Effector memory CD4-positive, alpha-beta T cell (primary cell): ENCODE data around the gene KIAA1586.
"Not testable (repeated sequence)": the region's sequence is repeated elsewhere in the genome, so short reads cannot be mapped to it uniquely, and the experiment has no call there.

Experiments used
- DNase-seq, 3 donors: peaks; one replicate each; pipeline ENCODE4 v3.0.0-alpha.2; 2020
- H3K27ac ChIP-seq: 2 replicates; pipeline ENCODE4 v1.7.0; 2013; ENCODE audit warnings: mild to moderate bottlenecking, low read length, moderate library complexity; ENCODE audit not compliant: insufficient read depth, poor library complexity, severe bottlenecking
- H3K27me3 ChIP-seq: replicated peaks from 2 replicates; pipeline ENCODE4 v1.7.0; 2013; ENCODE audit warnings: mild to moderate bottlenecking, low read length; ENCODE audit not compliant: insufficient read depth, control insufficient read depth, poor library complexity, severe bottlenecking
- H3K36me3 ChIP-seq: 2 replicates; pipeline ENCODE4 v1.7.0; 2013; ENCODE audit warnings: mild to moderate bottlenecking, low read length, moderate library complexity; ENCODE audit not compliant: control insufficient read depth, insufficient read depth
- H3K4me1 ChIP-seq: 2 replicates; pipeline ENCODE4 v1.7.0; 2013; ENCODE audit warnings: low read length, mild to moderate bottlenecking; ENCODE audit not compliant: control insufficient read depth, insufficient read depth, poor library complexity, severe bottlenecking
- H3K4me3 ChIP-seq: 2 replicates; pipeline ENCODE4 v1.7.0; 2013; ENCODE audit warnings: low read length, low read depth, mild to moderate bottlenecking; ENCODE audit not compliant: insufficient read depth, poor library complexity, severe bottlenecking
- H3K9me3 ChIP-seq: 2 replicates; pipeline ENCODE4 v1.7.0; 2013; ENCODE audit warnings: mild to moderate bottlenecking, low read length, moderate library complexity; ENCODE audit not compliant: control insufficient read depth
- total RNA-seq, 3 donors: gene quantifications; one replicate each; lab custom pipeline; 2026; lab: John Stamatoyannopoulos, UW

KIAA1586 gene
- total RNA-seq, result 10.8 to 17.6 (median 12.5) reads per million in 3 donors

GRCh38 chr6:57046332-57047256 is at the start of gene KIAA1586:
TSS of gene KIAA1586 (plus strand) at chr6:57046693. CDS start at chr6:57046756, 63 bp downstream.
- H3K4me3 ChIP-seq, result peak within 1 kb of the TSS; percentile 69
- H3K4me1 ChIP-seq, H3K27me3 ChIP-seq, H3K36me3 ChIP-seq, H3K27ac ChIP-seq, H3K9me3 ChIP-seq: not testable (repeated sequence)
- DNase-seq, result peak; percentile 69 to 72 (median 71)

GRCh38 chr6:56999049-56999448 is 47.4 kb upstream of the KIAA1586 start:
- no peaks in the 10 kb centered on the region for H3K27me3 ChIP-seq
- no peaks in the 10 kb centered on the region for H3K4me1 ChIP-seq
- H3K9me3 ChIP-seq, result no peaks in the 10 kb centered on the region
- no peak overlapping the region for H3K27ac ChIP-seq
- no peak for DNase-seq
- H3K36me3 ChIP-seq, result no peaks in the 10 kb centered on the region
- H3K4me3 ChIP-seq, result no peak overlapping the region

- not testable (repeated sequence) for DNase-seq
Observed at GRCh38 chr6:56999748-57000147, 46.7 kb upstream of the KIAA1586 start.

GRCh38 chr6:57002197-57002596 is 44.3 kb upstream of the KIAA1586 start:
- H3K27me3 ChIP-seq, result no peaks in the 10 kb centered on the region
- no peaks in the 10 kb centered on the region for H3K9me3 ChIP-seq
- DNase-seq, result no peak
- H3K27ac ChIP-seq, result no peak overlapping the region
- H3K36me3 ChIP-seq, result no peaks in the 10 kb centered on the region
- no peaks in the 10 kb centered on the region for H3K4me1 ChIP-seq
- H3K4me3 ChIP-seq, result no peak overlapping the region

More at GRCh38 chr6:56999748-57000147, 46.7 kb upstream of the KIAA1586 start:
- H3K27me3 ChIP-seq, H3K27ac ChIP-seq, H3K4me3 ChIP-seq, H3K9me3 ChIP-seq, H3K36me3 ChIP-seq, H3K4me1 ChIP-seq: not testable (repeated sequence)

- Histone ChIP-seq H3K4me1 (no peaks in the 10 kb centered on the region), H3K27ac (no peak overlapping the region), H3K4me3 (no peak overlapping the region), H3K9me3 (no peaks in the 10 kb centered on the region), H3K36me3 (no peaks in the 10 kb centered on the region), H3K27me3 (no peaks in the 10 kb centered on the region)
- DNase-seq, result no peak
Observed at GRCh38 chr6:57004292-57004691, 42.2 kb upstream of the KIAA1586 start.

- H3K27ac ChIP-seq, result no peak overlapping the region
- no peaks in the 10 kb centered on the region for H3K27me3 ChIP-seq
- H3K36me3 ChIP-seq, result no peaks in the 10 kb centered on the region
- no peaks in the 10 kb centered on the region for H3K4me1 ChIP-seq
- H3K4me3 ChIP-seq, result no peak overlapping the region
- H3K9me3 ChIP-seq, result no peaks in the 10 kb centered on the region
- no peak for DNase-seq
Observed at GRCh38 chr6:57006101-57006500, 40.4 kb upstream of the KIAA1586 start.

- not testable (repeated sequence) for H3K36me3 ChIP-seq, H3K9me3 ChIP-seq, H3K27ac ChIP-seq, H3K4me1 ChIP-seq, H3K4me3 ChIP-seq, H3K27me3 ChIP-seq, DNase-seq
Observed at GRCh38 chr6:57008069-57008468, 38.4 kb upstream of the KIAA1586 start.

GRCh38 chr6:57013521-57013926 is 33.0 kb upstream of the KIAA1586 start:
- H3K27ac ChIP-seq, result no peak overlapping the region
- no peak overlapping the region for H3K4me3 ChIP-seq
- no peaks in the 10 kb centered on the region for H3K4me1 ChIP-seq
- no peak for DNase-seq
- no peaks in the 10 kb centered on the region for H3K36me3 ChIP-seq
- H3K27me3 ChIP-seq, result no peaks in the 10 kb centered on the region
- no peaks in the 10 kb centered on the region for H3K9me3 ChIP-seq

- H3K36me3 ChIP-seq, result no peaks in the 10 kb centered on the region
Observed at GRCh38 chr6:57017069-57017468, 29.4 kb upstream of the KIAA1586 start.

GRCh38 chr6:57017841-57018240 is 28.7 kb upstream of the KIAA1586 start:
- DNase-seq, result no peak
- Histone ChIP-seq H3K27ac (no peak overlapping the region), H3K4me3 (no peak overlapping the region), H3K9me3 (no peaks in the 10 kb centered on the region), H3K27me3 (no peaks in the 10 kb centered on the region), H3K36me3 (no peaks in the 10 kb centered on the region), H3K4me1 (no peaks in the 10 kb centered on the region)

More at GRCh38 chr6:57017069-57017468, 29.4 kb upstream of the KIAA1586 start:
- Histone ChIP-seq H3K9me3 (no peaks in the 10 kb centered on the region), H3K4me3 (no peak overlapping the region), H3K4me1 (no peaks in the 10 kb centered on the region), H3K27me3 (no peaks in the 10 kb centered on the region), H3K27ac (no peak overlapping the region)
- DNase-seq, result no peak
